ENCODE results near the gene WDR54. TPM values are rescaled to one million over a fixed set of nuclear protein-coding genes. Genes with fewer than 3 reads are reported as not detected.
A peak's percentile ranks its signal among the peaks of the same experiment; 100 is the strongest.
"Not testable (repeated sequence)": the region's sequence is repeated elsewhere in the genome, so short reads cannot be mapped to it uniquely, and the experiment has no call there.

WDR54 gene
- total RNA-seq, 2 donors from 2014 or later, result 4.1 to 5.5 TPM

DNA sequence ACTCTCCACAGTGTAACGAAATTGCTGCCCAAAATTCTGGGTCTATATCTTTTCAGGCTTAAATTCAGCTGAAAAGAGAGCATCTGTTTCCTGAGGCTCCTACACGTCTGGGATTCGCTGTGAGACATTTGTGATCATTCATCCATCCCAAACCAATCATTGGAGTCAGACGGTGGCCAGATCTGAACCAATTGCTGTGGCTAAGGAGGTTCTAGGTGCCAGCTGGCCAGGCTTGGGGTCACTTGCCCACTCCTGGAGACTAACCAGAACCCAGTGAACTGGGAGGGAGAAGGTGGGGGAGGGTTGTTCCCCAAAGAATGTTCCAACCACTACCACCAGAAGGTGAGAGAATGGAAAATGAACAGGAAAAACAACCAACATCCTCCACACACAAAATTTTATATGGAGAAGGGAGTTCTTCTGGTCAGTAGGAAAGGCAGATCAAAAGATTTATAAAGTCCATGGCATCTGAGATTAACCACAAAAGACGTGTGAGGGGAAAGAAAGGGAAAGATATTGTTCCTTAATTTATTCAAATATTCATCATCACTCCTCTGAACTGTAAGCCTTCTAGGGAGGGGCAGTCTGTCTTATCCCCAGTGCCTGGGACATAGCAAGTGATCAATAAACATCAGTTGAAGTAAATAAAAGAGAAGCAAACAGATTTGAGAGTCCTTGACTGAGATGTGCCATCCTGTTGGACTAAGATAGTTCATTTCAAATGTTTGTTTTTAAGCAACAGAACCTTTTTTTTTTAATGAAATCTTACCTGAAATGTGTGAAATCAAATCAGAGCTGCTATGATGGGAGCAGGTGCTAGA, 23.2 kb downstream of the WDR54 start:
- intact Hi-C loops (cut with DNase I), result no loop called here
- no peak for DNase-seq
- ATAC-seq, result no peak

DNA sequence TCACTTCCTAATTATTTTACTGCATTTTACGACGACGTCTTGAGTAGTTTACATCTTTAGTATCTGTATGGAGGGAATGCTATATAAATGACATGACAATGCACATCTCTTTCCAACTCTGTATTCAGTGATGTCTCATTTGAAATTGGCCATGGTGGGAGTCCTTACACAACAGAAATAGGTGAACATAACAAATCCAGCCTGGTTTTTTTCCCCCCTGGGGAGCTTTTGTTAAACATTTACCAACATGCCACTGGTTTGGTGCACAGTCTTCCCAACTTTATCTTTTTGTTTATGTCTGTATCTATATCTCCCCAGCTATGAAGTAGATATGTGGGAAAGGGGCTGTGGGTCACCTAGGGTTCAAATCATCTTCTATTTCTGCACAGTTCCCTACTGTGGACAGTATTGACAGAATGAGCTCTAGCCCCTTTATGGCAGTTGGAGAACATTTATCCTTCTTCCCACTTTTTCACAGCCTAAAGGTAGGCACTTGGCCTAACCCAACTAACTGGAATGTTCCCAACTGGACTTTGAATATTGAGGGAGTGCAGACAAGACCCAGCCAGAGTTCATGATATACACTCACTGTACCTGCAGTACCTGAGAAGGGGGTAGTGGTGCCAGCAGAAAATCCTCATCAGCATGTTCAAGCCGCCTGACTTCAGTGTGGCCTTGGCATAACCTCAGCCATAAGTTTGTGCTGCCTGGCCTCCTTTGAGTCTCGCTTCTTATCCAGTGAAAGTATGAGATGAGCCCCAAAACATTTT, 25.9 kb downstream of the WDR54 start:
- no peak for ATAC-seq
- intact Hi-C loops (cut with DNase I), result no loop called here
- no peak for DNase-seq

DNA sequence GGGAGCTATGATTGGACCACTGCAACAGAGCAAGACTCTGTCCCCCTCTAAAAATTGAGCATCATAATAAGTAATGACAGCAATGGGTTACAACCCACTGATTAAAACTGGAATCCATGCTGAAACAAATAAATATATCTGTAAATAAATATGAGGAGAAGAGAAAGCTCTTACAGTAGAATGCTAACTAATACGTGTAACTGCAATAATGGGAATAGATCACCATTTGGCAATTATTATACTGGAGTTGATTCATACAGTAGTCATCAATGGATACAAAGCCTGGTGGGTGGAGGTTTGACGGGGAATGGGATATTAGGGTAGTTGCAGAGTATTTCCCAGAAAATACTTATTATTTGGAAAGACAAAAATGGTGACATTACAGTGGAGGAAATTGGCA, 27.2 kb downstream of the WDR54 start:
- DNase-seq (no peak), ATAC-seq (no peak)
- intact Hi-C loops (cut with DNase I), result no loop called here

DNA sequence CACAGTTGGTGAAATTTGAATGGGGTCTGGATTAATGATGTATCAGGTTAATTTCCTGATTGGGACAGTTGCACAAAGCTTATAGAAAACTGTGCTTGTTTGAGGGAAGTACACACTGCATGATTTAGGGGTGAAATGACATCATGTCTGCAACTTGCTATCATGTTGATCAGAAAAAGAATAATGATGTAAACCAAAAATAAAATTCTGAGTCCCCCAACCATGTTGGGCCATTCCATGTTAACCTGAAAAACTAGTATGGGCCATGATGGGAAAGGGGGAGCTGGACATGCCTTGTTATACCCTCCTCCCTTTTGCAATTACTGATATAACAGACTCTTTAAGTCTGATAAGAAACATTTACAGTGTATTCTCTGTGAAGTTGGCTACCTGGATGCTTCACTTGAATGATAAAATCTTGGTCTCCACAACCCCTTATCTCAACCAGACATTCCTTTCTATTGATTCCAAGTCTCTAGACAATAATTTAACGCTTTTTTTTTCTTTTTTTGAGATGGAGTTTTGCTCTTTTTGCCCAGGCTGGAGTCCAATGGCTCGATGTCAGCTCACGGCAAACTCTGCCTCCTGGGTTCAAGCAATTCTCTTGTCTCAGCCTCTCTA, 29.1 kb downstream of the WDR54 start:
- no peak for DNase-seq
- intact Hi-C loops (cut with DNase I), result no loop called here
- no peak for ATAC-seq

DNA sequence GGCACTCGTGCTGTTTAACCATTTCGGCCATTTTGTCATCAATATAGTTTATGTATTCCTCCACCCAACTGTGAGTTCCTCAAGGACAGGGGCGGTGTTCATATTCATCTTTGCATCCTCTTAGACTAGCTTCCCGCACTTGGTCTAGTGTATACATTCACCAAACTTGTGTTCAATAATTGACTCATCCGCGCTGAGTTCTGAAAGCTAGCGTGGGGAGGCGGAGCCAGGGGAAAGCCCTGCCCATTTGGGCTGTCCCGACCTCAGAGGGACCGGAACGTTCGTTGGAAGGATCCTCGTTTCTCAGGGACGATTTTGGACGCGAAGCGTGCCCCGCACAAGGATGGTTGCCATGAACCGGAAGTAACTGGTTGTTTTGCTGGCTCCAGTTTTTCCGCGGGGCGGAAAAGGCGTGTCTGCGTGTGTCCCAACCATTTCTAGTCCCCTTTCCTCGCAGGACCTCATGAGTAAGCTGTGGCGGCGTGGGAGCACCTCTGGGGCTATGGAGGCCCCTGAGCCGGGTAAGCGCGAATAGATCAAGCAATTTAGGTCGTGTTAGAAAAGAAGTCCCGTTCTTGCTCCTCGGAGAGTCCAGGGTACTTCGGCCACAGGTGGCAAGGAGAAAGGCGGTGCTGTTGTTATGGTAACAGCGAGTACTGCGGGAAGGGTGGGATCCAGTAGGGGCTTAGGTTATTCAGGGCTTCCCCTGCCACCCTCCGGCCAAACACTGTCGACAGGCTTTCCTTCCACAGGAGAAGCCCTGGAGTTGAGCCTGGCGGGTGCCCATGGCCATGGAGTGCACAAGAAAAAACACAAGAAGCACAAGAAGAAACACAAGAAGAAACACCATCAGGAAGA, 33.4 kb downstream of the WDR54 start, which contains the start of gene INO80B:
Gene INO80B (plus strand): TSS at position 434 of the 858 bp plus-strand sequence. CDS start 30 bp downstream, at position 464.
- DNase-seq (peak; percentile 95), ATAC-seq (peak; percentile 57 to 61)
- intact Hi-C loops (cut with DNase I), result no loop called here

DNA sequence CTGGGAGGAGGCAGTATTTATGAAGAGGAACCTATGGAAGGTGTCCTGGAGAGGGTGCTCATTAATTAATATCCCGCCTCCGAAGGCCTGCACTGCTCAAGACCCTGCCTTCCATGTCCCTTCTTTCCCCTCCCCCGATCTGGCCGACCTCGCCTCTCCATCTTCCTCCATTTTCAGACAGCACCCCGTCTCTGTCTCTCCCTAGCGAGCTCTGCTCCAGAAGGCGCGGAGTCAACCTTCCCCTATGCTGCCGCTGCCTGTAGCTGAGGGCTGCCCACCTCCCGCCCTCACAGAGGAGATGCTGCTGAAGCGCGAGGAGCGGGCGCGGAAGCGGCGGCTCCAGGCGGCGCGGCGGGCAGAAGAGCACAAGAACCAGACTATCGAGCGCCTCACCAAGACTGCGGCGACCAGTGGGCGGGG, 35.6 kb downstream of the WDR54 start:
- intact Hi-C loops (cut with DNase I), result no loop called here
- no peak for ATAC-seq
- no peak for DNase-seq

DNA sequence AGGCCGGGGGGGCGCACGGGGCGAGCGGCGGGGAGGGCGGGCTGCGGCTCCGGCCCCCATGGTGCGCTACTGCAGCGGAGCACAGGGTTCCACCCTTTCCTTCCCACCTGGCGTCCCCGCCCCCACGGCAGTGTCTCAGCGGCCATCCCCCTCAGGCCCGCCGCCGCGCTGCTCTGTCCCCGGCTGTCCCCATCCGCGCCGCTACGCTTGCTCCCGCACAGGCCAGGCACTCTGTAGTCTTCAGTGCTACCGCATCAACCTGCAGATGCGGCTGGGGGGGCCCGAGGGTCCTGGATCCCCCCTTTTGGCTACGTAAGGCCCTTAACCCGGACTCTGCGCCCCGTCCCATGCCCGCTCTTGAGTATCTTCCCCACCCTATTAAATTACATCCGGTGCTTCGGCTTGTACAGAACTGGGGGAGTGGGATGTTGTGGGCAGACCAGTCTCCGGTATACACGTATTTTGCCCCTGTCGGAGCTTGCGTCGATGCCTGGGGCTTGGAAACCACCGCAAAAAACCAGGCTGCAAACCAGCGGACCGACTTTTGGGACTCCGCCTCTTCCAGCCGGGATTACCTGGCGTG, 36.1 kb downstream of the WDR54 start:
- DNase-seq (peak; percentile 69), ATAC-seq (peak; percentile 36 to 42)
- intact Hi-C loops (cut with DNase I), result no loop called here

DNA sequence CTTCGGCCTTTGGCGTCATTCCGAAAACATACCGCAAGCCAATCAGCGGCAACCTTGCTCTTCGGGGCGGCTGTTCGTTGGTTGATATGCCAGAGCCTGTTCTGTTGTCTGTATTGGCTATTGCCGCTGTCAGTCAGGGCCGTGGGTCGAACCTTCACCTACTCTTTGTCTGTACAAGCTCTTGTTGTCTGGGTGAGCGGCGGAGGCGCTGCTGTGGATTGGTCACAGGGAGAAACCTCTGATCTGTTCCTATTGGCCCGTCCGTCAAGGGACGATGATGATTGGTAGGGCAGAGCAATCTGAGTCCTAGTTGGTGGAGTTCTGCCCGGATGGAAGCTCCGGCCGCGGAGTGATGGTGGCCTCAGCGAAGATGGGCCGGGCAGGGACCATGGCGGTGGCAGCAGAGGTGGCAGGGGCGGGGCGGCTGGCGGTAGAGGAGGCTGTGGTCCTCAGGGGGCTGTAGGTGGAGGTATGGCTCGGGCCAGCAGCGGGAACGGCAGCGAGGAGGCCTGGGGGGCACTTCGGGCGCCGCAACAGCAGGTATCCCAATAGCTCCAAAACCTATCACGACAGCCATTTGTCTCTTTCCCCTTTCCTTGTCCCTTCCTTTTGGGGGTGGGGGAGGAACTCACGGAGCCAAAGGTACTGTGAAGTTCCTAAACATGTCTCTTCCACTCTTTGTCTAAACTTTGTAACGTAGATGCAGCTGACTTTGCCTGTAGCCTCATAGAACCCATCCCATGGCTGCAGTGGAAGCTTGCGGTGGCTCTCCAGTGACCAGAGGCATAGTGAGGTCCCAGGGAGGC, 36.8 kb downstream of the WDR54 start, which contains the start of gene WBP1:
Gene WBP1 (plus strand): TSS at position 307 of the 806 bp plus-strand sequence. CDS start 165 bp downstream, at position 472.
- intact Hi-C loops (cut with DNase I), result no loop called here

DNA sequence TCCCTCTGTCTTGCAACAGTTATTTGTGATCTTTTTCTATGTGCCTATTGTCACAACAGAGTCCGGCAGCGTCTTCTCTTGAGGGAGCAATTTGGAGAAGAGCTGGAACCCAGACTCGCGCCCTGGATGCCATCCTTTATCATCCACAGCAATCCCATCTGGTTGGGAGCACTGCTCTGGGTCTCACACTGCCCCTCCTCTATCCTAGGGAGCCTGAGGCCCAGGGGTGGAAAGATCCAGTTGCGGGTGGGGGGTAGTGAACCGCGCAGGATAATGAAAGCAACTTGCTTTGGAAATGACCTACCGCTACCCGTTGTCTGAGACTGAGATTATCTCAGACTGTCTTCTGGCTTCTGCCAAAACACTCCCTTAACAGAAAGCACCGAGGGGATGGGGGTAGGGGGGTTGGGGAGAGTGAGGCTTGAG, 37.4 kb downstream of the WDR54 start:
- no peak for DNase-seq
- intact Hi-C loops (cut with DNase I), result no loop called here
- no peak for ATAC-seq

More for the DNA sequence above, 36.8 kb downstream of the WDR54 start, which contains the start of gene WBP1:
- ATAC-seq (peak; percentile 93 to 94), DNase-seq (peak; percentile 100)

DNA sequence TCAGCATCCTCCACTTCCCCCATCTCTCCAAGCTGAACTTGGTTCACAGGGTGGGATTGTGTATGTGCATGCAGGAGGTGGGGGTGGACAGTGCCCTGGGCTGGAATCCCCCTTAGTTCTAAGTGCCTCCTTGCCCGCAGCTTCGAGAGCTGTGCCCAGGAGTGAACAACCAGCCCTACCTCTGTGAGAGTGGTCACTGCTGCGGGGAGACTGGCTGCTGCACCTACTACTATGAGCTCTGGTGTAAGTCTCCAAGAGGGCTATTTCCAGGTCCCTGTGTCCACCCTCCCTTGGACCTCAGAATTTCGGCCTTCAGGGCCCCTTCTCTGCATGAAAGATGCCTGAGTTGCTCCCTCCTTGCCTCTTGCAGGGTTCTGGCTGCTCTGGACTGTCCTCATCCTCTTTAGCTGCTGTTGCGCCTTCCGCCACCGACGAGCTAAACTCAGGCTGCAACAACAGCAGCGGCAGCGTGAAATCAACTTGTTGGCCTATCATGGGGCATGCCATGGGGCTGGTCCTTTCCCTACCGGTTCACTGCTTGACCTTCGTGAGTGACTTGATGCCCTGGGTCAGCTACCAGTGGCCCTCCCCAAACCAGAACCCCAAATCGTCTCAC, 38.1 kb downstream of the WDR54 start:
- DNase-seq; intact Hi-C loops (cut with DNase I); ATAC-seq: not testable (repeated sequence)

DNA sequence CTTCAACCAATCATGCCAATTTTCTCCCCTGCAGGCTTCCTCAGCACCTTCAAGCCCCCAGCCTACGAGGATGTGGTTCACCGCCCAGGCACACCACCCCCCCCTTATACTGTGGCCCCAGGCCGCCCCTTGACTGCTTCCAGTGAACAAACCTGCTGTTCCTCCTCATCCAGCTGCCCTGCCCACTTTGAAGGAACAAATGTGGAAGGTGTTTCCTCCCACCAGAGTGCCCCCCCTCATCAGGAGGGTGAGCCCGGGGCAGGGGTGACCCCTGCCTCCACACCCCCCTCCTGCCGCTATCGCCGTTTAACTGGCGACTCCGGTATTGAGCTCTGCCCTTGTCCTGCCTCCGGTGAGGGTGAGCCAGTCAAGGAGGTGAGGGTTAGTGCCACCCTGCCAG, 38.7 kb downstream of the WDR54 start:
- ATAC-seq; DNase-seq; intact Hi-C loops (cut with DNase I): not testable (repeated sequence)

DNA sequence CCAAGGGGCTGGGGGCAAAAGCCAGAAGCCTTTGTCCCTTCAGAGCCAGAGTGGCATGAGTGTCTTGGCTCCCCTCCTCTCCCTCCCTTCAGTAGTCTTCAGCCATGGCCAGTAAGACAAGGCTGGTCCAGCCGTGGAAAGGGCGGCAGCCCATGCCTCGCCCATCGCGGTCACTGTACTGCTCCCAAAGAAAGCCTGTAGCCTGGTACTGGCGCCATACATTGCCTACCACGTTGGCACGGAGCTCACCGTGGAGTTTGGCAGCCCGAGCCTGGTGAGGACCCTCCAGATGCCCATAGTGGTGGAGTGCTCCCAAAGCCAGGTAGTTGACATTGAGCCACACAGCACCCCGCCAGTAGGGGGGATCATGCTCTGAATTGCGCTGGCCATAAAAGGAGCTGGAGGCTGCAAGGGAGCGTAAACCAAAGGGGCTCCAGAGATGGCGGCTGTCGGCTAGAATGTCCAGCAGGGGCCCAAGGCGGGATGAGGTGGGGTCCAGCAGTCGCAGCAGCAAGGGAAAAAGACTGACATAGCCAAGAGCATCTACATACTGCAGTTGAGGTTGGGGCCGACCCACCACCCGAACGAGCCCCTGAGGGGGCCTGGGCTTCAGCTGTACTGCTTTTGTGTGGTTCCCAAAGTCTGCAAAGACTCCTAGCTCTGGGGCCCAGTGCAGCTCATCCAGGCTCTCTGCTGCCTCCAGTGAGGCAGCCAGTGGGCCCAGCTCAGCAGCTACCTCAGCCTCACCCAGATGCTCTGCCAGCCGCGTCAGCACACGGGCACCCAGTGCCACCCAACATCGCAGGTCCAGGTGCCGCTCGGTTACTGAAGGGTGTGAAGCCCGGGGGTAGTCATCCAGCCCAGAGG, 39.9 kb downstream of the WDR54 start:
- ATAC-seq (no peak), DNase-seq (no peak)
- intact Hi-C loops (cut with DNase I), result no loop called here

DNA sequence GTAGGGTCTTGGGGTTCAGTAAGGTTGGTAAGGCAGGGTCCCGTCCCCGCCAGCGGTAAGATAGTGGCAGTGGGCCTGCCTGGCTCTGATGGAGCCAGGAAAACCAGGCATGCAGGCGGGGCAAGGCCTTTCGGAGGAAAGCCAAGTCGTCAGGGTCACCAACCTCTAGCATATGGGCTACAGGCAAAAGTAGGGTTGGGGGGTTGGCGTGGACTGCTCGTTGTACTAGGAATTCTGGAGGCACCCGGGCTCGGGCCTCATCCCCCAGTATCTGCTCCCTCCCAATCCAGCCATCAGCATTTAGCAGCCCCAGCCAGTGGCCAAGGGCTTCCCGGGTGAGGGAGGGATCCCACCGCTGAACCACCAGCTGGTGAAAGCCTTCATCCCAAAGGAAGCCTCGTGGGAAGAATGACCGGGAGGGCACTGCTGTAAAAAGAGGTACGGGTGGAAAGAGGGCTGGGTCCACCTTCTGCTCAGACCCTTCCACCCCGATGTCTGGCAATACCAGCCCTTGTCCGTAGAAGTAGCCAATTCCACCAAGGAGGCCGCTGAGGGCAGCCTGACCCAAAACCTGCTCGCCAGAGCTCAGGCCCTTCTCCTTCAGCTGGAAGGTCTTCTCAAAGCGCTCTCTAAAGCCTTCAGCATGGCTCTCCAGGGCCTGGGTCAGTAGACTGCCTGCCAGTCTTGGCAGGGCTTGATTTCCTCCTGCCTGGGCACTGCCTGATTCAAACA, 40.7 kb downstream of the WDR54 start:
- ATAC-seq, result no peak
- DNase-seq, result no peak
- intact Hi-C loops (cut with DNase I), result no loop called here

DNA sequence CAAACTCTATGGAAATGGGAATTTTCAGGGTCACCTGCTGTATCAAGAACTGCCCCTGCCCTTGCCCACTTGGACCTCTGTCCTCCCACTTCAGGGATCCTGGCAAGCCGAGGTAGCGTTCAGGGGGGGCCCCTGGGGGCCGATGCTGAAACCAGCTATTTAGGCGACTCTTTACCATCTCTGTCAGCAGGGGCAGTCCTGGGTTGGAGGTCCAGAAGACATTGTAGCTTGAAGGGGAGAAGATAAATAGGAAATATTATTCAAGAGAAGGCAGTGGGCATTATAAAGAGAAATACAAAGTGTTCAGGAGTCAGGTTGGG, 41.2 kb downstream of the WDR54 start:
- DNase-seq (no peak), ATAC-seq (no peak)
- intact Hi-C loops (cut with DNase I), result no loop called here

DNA sequence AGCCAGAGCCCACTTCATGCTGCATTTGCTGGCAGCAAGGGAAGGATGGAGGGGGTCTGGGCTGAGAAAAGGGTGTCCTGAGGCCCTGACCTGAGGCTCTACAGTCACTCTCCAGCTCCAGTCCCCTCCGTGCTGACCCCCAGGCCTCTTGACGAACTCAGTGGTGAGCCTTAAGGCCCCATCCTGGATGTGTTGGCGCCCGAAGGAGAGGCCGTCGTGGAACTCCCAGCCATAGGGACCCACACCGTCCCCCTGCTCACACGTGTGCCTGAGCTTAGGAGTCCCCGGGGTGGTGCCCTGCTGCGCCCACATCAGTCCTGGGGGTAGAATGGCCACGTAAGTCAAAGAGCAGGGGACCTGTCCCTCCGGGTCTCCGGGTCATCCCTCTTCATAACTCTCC, 42.9 kb downstream of the WDR54 start:
- DNase-seq, result no peak
- intact Hi-C loops (cut with DNase I), result no loop called here
- ATAC-seq, result peak; percentile 5 to 6

DNA sequence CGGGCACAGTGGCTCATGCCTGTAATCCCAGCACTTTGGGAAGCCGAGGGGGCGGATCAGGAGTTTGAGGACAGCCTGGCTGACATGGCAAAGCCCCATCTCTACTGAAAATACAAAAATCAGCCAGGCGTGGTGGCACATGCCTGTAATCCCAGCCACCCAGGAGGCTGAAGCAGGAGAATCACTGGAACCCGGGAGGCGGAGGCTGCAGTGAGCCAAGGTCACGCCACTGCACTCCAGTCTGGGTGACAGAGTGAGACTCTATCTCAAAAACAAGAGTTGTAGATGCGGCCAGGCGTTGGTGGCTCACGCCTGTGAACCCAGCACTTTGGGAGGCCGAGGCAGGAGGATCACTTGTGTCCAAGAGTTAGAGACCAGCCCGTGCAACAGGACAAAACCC, 49.2 kb downstream of the WDR54 start:
- intact Hi-C loops (cut with DNase I); ATAC-seq: not testable (repeated sequence)

More for the DNA sequence above, 49.2 kb downstream of the WDR54 start:
- not testable (repeated sequence) for DNase-seq

All from left cardiac atrium (tissue), 4 donors.